HG02763 (cell line): ENCODE measurements around the gene SPATA1.
"Not testable (repeated sequence)": the region's sequence is repeated elsewhere in the genome, so short reads cannot be mapped to it uniquely, and the experiment has no call there.

Source experiments
- ATAC-seq: cut with Tn5 transposase; IDR thresholded peaks from one replicate; pipeline ENCODE4 v1.9.1; 2021; ENCODE audit warnings: mild to moderate bottlenecking, moderate library complexity; ENCODE audit not compliant: unreplicated experiment

The SPATA1 gene

GRCh38 chr1:84507887-84508286, 1.7 kb downstream of the SPATA1 start:
- ATAC-seq: not testable (repeated sequence)

GRCh38 chr1:84508510-84508909, 2.3 kb downstream of the SPATA1 start:
- no peak for ATAC-seq

- ATAC-seq: no peak
Observed at GRCh38 chr1:84509029-84509428, 2.8 kb downstream of the SPATA1 start.

- ATAC-seq: no peak
Observed at GRCh38 chr1:84510165-84510564, 4.0 kb downstream of the SPATA1 start.

GRCh38 chr1:84510668-84511067, 4.5 kb downstream of the SPATA1 start:
- ATAC-seq: no peak

- no peak for ATAC-seq
Observed at GRCh38 chr1:84524590-84524989, 18.4 kb downstream of the SPATA1 start.

- no peak for ATAC-seq
Observed at GRCh38 chr1:84525779-84526178, 19.6 kb downstream of the SPATA1 start.

GRCh38 chr1:84538599-84538998, 32.4 kb downstream of the SPATA1 start:
- peak; percentile 72 for ATAC-seq

GRCh38 chr1:84539972-84540371, 33.8 kb downstream of the SPATA1 start:
- no peak for ATAC-seq

GRCh38 chr1:84540759-84541158, 34.6 kb downstream of the SPATA1 start:
- ATAC-seq: no peak

GRCh38 chr1:84541679-84542078, 35.5 kb downstream of the SPATA1 start:
- ATAC-seq: no peak

- ATAC-seq: no peak
Observed at GRCh38 chr1:84550826-84551225, 44.6 kb downstream of the SPATA1 start.

- no peak for ATAC-seq
Observed at GRCh38 chr1:84569216-84569615, 63.0 kb downstream of the SPATA1 start.

GRCh38 chr1:84570436-84571149, 64.4 kb downstream of the SPATA1 start:
- no peak for ATAC-seq

- ATAC-seq: no peak
Observed at GRCh38 chr1:84571150-84571535, 65.0 kb downstream of the SPATA1 start.

GRCh38 chr1:84573481-84573966, 67.3 kb downstream of the SPATA1 start:
- no peak for ATAC-seq

GRCh38 chr1:84573967-84574842, 68.0 kb downstream of the SPATA1 start, which contains the start of gene CTBS:
Gene CTBS, minus strand, starts transcription at chr1:84574440. Its CDS starts 25 bp downstream, at chr1:84574415.
- ATAC-seq: peak; percentile 84

GRCh38 chr1:84574936-84575335, 68.8 kb downstream of the SPATA1 start:
- no peak for ATAC-seq

GRCh38 chr1:84581648-84582047, 75.5 kb downstream of the SPATA1 start:
- no peak for ATAC-seq

- no peak for ATAC-seq
Observed at GRCh38 chr1:84582802-84583587, 76.8 kb downstream of the SPATA1 start.

GRCh38 chr1:84583648-84584047, 77.5 kb downstream of the SPATA1 start:
- no peak for ATAC-seq
